Measurements from ENCODE around the gene KANSL1. TPM values are rescaled to one million over a fixed set of nuclear protein-coding genes. Genes with fewer than 3 reads are reported as not detected.

Gene KANSL1
- total and polyA plus RNA-seq, 2 donors (not counting 1 experiment from before 2014, with no cell fraction given) = 36.8 to 233 TPM

DNA sequence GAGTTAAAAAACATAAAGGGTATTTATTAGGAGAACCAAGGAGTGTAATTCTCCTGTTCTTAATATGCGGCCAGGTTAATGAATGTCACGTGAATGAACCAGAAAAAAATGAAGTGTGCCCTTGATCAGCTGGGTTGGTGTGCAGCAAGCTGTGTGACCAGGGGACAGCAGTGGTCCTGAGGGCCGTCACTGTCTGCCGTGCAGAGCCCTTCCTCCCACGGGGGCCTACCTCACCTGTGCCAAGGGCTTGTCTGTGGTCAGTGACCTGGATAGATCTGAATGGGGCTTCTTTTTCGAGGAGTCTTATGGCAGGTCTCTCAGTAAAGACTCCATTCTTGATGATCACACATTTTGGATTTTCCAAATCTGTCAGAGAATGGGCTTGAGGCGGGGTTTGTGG lies 211.9 kb downstream of the KANSL1 start:
- CTCF ChIA-PET = no interaction called here
- Histone ChIP-seq H4K20me1 (ENCODE audit: control insufficient read depth, insufficient read depth, low read length, poor library complexity, severe bottlenecking) (no peaks in the 10 kb centered on the region), H3K9me3 (ENCODE audit: control extremely low read depth in 1 of 3, control insufficient read depth in 2 of 3, insufficient read depth in 1 of 3, low read length in 2 of 3) (no peaks in the 10 kb centered on the region), H3K4me2 (replicated peaks; ENCODE audit: low read depth, low read length, poor library complexity, severe bottlenecking) (no peak overlapping the region), H3K36me3 (replicated peaks in 1 of 2; ENCODE audit: control extremely low read depth in 1 of 2, control insufficient read depth in 1 of 2, extremely low read depth in 1 of 2, insufficient read depth in 2 of 2, low read length in 1 of 2) (no peaks in the 10 kb centered on the region), H3K9ac (ENCODE audit: low read length) (no peak overlapping the region), H3K27me3 (replicated peaks in 1 of 4; ENCODE audit: control extremely low read depth in 1 of 4, control insufficient read depth in 3 of 4, insufficient read depth in 4 of 4, low read length in 3 of 4) (no peaks in the 10 kb centered on the region), H3K4me1 (ENCODE audit: control insufficient read depth in 2 of 2, insufficient read depth in 2 of 2, low read length in 2 of 2) (peaks cover 0 to 3% of the 10 kb centered on the region in 2 donors), H3K27ac (ENCODE audit: low read length in 2 of 2) (no peak overlapping the region), H2AFZ (ENCODE audit: insufficient read depth, low read depth, low read length, poor library complexity, severe bottlenecking) (no peak overlapping the region), H3K4me3 (ENCODE audit: control extremely low read depth in 1 of 5, extremely low read depth in 1 of 5, insufficient read depth in 1 of 5, low read depth in 2 of 5, low read length in 4 of 5) (no peak overlapping the region), H3K79me2 (ENCODE audit: control insufficient read depth, insufficient read depth, low read length) (no peaks in the 10 kb centered on the region)
- intact Hi-C loops (cut with micrococcal nuclease) = no loop called here
- TF ChIP-seq EZH2 (IDR thresholded peaks at IDR 0.05; ENCODE audit: borderline replicate concordance, insufficient read depth, low read depth, low read length, poor library complexity, severe bottlenecking) (no peak), CTCF (IDR thresholded peaks at IDR 0.05) (no peak)
- peaks cover 2% of the 10 kb centered on the region for H3K4me1 Mint-ChIP-seq
- no peak for DNase-seq
- peaks cover 4% of the 10 kb centered on the region for H3K27me3 Mint-ChIP-seq
- H3K9me3 Mint-ChIP-seq (ENCODE audit: insufficient read depth) = no peaks in the 10 kb centered on the region
- POLR2A ChIA-PET = no interaction called here
- WGBS (ENCODE audit: insufficient coverage) = 80% methylated on average over 4 of the region's 7 CpGs
- H3K4me3 Mint-ChIP-seq = no peak overlapping the region
- H3K27ac Mint-ChIP-seq = no peak overlapping the region
- no peak for ATAC-seq (ENCODE audit: low read depth)

GRCh38 chr17:45980855-45981254 lies 212.4 kb downstream of the KANSL1 start:
- ChIA-PET CTCF (no interaction called here), POLR2A (no interaction called here)
- H3K36me3 ChIP-seq (replicated peaks in 1 of 2; ENCODE audit: control extremely low read depth in 1 of 2, control insufficient read depth in 1 of 2, extremely low read depth in 1 of 2, insufficient read depth in 2 of 2, low read length in 1 of 2) = no peaks in the 10 kb centered on the region
- ATAC-seq (ENCODE audit: low read depth) (no peak), DNase-seq (no peak)
- H3K4me1 Mint-ChIP-seq = peaks cover 7% of the 10 kb centered on the region
- H3K79me2 ChIP-seq (ENCODE audit: control insufficient read depth, insufficient read depth, low read length) = no peaks in the 10 kb centered on the region
- H3K4me1 ChIP-seq (ENCODE audit: control insufficient read depth in 2 of 2, insufficient read depth in 2 of 2, low read length in 2 of 2) = peaks cover 3 to 7% of the 10 kb centered on the region in 2 donors
- intact Hi-C loops (cut with micrococcal nuclease) = no loop called here
- H3K4me2 ChIP-seq (replicated peaks; ENCODE audit: low read depth, low read length, poor library complexity, severe bottlenecking) = no peak overlapping the region
- 91% methylated on average over 5 of the region's 6 CpGs for whole genome bisulfite sequencing (ENCODE audit: insufficient coverage)
- H2AFZ ChIP-seq (ENCODE audit: insufficient read depth, low read depth, low read length, poor library complexity, severe bottlenecking) = no peak overlapping the region
- no peak overlapping the region for H3K27ac ChIP-seq (ENCODE audit: low read length in 2 of 2)
- H3K9me3 ChIP-seq (ENCODE audit: control extremely low read depth in 1 of 3, control insufficient read depth in 2 of 3, insufficient read depth in 1 of 3, low read length in 2 of 3) = no peaks in the 10 kb centered on the region
- no peak overlapping the region for H3K27ac Mint-ChIP-seq
- H3K4me3 Mint-ChIP-seq = no peak overlapping the region
- H3K9me3 Mint-ChIP-seq (ENCODE audit: insufficient read depth) = no peaks in the 10 kb centered on the region
- H3K4me3 ChIP-seq (ENCODE audit: control extremely low read depth in 1 of 5, extremely low read depth in 1 of 5, insufficient read depth in 1 of 5, low read depth in 2 of 5, low read length in 4 of 5) = no peak overlapping the region
- H3K27me3 ChIP-seq (replicated peaks in 1 of 4; ENCODE audit: control extremely low read depth in 1 of 4, control insufficient read depth in 3 of 4, insufficient read depth in 4 of 4, low read length in 3 of 4) = no peaks in the 10 kb centered on the region
- no peaks in the 10 kb centered on the region for H4K20me1 ChIP-seq (ENCODE audit: control insufficient read depth, insufficient read depth, low read length, poor library complexity, severe bottlenecking)
- no peak for TF ChIP-seq CTCF (IDR thresholded peaks at IDR 0.05)
- no peak for TF ChIP-seq EZH2 (IDR thresholded peaks at IDR 0.05; ENCODE audit: borderline replicate concordance, insufficient read depth, low read depth, low read length, poor library complexity, severe bottlenecking)
- H3K27me3 Mint-ChIP-seq = peaks cover 4% of the 10 kb centered on the region
- no peak overlapping the region for H3K9ac ChIP-seq (ENCODE audit: low read length)

Small RNA genes within 50 kb of the gene (small RNA-seq; reads per million reads assigned to genes)
- gene RF00019 (ENCODE audit: insufficient read length, low read depth, low replicate concordance) = not detected

Other genes with a start within 250 kb of the KANSL1 start
- not detected in 2 replicates for gene STH, start 194.2 kb downstream of the KANSL1 start, total RNA-seq
- gene STH, start 194.2 kb downstream of the KANSL1 start, polyA plus RNA-seq = not detected in 2 replicates
- 22.1 and 24.8 TPM in 2 replicates for gene LRRC37A, start 101.7 kb upstream of the KANSL1 start, total RNA-seq
- gene LRRC37A, start 101.7 kb upstream of the KANSL1 start, polyA plus RNA-seq = 1.1 and 2.7 TPM in 2 replicates
- gene ARL17B, start 168.3 kb upstream of the KANSL1 start, total RNA-seq = 33.4 and 42.0 TPM in 2 replicates
- gene ARL17B, start 168.3 kb upstream of the KANSL1 start, polyA plus RNA-seq = 6.8 and 22.9 TPM in 2 replicates